HG03575 (cell line): ENCODE data around the gene MYL7.
"Not testable (repeated sequence)": the region's sequence is repeated elsewhere in the genome, so short reads cannot be mapped to it uniquely, and the experiment has no call there.

Experiments used
- ATAC-seq: cut with Tn5 transposase; IDR thresholded peaks from one replicate; pipeline ENCODE4 v1.9.1; 2021; ENCODE audit not compliant: unreplicated experiment, insufficient number of reproducible peaks, low FRiP score; ENCODE audit errors: extremely low read depth

MYL7 gene

DNA sequence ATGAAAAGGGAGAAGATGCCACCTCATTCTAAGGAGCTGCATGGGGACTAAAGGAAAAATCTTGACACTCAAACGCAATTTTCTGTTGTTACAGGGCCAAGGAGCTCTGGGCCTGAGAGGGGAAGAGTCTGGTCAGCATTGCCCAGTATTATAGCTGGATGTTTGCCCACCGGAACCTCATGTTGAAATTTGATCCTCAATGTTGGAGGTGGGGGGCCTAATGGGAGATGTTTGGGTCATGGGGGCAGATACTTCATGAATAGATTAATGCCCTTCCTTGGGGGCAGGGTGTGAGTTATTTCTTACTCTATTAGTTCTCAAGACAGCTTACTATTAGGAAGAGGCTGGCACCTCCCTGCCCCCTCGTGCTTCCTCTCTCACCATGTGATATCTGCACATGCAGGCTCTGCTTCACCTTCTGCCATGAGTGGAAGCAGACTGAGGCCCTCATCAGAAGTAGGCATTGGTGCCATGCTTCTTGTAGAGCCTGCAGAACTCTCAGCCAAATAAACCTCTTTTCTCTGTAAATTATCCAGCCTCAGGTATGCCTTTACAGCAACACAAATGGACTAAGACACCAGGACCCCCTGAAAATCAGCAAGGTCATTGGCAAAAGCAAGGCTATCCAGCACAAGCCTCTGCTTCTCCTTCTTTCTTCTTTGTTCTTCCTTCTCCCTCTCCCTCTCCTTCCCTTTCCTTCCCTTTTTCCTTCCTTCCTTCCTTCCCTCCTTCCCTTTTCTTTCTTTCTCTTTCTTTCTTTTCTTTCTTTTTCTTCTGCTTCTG, 33.0 kb upstream of the MYL7 start:
- ATAC-seq, result no peak

DNA sequence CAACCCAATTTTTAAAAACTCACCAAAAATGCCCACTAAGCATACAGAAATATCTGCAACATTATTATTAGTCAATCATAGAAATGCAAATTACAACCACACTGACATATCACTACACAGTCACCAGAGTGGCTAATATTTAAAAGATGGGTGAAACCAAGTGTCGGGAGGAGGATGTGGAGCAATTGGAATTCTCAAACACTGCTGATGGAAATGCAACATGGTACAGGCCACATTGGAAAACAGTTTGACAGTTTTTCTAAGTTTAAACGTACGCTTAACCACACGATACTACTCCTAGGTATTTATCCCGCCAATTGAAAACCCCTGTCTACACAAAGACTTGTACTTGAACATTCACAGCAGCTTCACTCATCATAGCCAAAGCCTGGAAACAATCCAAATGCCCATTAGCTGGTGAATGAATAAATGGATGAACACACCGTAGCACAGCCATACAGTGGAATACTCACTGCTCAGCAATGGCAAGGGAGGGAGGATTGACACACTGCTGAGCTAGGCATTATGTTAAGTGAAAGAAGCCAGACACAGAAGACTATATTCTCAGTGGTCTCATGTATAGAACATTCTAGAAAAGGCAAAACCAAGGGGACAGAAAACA, 31.8 kb upstream of the MYL7 start:
- no peak for ATAC-seq

DNA sequence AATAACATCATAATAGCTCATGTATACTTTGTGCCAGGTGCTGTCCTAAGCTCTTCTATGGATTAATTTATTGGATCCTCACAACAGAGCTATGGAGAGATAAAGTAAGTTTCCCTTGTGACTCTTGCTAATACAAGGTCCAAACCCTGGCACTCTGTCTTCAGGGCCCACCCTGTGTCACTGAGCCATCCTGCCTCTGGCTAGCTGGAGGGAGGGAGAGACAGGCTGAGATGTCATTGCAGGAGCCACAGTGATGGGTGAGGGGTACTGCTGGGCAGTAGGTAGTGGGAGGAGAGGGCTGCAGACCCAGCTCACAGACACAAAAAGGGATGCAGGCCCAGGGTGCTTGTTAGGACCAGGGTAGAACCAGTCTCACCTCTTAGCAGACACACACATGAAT, 31.2 kb upstream of the MYL7 start:
- ATAC-seq, result no peak

GRCh38 chr7:44171901-44172300, 30.8 kb upstream of the MYL7 start:
- ATAC-seq, result not testable (repeated sequence)

GRCh38 chr7:44167920-44168319, 26.8 kb upstream of the MYL7 start:
- no peak for ATAC-seq

DNA sequence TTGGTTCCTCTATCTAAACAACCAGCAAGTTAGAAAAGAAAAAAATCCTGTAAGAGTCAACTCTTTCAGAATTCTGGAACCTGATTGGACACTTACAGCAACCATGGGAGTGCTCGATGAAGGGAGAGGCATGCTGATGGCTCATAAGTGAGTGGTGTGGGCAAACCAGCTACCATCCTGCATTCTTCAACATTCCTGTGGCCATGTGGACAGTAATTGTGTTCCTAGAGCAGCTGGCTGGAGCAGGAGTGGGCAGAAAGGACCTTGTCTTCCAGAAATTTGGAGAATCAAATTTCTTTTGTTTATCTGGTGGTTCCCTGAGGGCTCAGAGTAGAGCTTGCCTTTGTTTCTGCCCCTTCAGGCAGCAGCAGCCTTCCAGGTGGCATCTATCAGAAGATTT, 22.5 kb upstream of the MYL7 start:
- ATAC-seq, result no peak

DNA sequence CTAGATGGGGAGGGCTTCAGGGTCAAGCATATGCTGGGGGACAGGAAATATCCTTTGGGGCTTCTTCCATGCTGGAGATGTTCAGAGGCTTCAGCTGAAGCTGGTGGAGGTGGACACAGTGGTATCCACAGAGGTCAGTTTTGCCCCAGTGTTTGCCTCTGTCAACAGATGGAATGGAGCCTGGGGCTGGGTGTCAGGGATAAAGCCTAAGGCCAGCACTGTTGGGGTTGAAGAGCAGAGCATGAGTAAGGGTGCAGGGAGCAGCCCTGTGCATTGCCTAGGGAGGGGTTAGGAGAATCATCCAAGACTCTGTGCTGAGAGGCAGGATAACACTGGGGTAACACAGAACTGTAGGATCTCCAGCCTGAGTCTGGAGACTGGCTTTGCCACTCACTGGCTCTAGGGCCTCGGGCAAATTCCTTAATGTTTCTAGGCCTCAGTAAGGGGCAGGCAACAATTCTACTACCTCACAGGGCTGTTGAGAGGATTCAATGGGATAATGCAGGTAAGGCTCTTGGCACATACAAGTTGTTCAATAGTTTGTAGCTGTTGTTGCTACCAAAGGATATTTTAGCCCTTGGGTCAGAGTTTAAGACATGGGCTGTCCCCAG, 21.8 kb upstream of the MYL7 start:
- ATAC-seq, result no peak

- ATAC-seq, result no peak
These were observed 21.0 kb upstream of the MYL7 start for GRCh38 chr7:44162179-44162578.

- no peak for ATAC-seq
These were observed 20.2 kb upstream of the MYL7 start for GRCh38 chr7:44161371-44161770.

DNA sequence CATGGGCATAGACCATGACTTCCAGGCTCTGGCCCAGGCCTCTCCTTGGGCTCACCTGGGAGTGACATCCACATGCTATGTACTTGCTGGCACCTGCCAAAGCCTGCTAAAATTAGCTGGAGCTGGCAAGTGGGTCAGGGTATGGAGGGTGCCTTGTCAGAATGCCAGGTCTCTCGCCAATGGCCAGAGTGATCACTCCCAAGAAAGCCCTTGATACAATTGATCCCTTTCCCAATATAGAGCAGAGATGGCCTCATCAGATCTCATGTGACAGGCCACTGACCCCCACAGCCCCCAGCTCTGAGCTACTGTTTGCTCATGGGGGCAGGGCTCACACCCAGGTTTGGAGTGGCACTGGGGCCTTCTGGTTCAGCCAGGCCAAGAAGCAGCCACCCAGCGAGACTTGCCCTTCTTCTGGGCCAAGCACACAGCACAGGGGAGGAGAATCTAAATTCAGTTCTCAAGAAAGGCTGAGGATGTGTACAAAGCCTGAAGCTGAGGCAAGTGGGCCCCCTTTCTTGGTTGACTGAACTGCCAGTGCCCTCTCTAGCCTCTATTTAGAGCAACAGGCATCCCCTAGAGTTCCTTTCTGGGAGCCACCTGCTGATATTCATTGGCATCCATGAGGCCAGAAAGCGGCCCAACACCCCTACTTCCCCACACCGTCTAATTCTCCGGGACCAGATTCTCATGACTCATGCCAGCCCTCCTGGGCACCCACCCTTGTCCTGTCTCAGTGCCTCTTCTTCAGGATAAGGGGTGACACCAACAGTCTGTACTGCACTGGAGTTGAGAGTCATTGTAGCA, 18.9 kb upstream of the MYL7 start:
- no peak for ATAC-seq

- ATAC-seq, result no peak
These were observed 17.9 kb upstream of the MYL7 start for GRCh38 chr7:44158873-44159631.

- no peak for ATAC-seq
These were observed 17.2 kb upstream of the MYL7 start for GRCh38 chr7:44158096-44158872.

- ATAC-seq, result no peak
These were observed 16.3 kb upstream of the MYL7 start for GRCh38 chr7:44157116-44158080.

DNA sequence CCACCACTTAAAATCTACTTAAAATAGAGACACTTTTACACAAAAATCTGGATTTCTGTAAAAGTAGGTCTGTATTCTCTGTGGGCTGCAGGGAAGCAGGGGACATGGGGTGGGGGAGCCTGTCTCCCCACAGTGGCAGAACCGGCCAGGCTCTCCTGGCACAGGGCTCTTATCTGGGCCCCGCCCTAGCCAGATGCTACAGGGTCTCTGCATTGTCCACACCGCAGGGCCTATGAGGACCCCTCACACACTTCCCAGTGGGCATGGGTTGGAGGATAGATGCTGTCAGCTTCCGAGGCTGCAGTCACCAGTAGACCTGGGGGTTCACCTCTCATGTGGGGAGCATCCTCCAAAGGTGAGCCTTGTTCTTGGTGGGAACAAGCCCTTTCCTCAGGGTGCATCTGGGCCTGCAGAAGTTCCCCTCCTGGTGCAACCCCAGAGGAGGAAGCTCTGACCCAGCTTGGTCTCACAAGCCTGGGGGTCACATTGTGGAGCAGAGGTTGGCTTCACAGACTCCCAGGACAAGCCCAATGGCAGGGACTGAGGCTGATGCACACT, 15.4 kb upstream of the MYL7 start:
- ATAC-seq, result no peak

GRCh38 chr7:44155191-44156185, 14.4 kb upstream of the MYL7 start:
- no peak for ATAC-seq

DNA sequence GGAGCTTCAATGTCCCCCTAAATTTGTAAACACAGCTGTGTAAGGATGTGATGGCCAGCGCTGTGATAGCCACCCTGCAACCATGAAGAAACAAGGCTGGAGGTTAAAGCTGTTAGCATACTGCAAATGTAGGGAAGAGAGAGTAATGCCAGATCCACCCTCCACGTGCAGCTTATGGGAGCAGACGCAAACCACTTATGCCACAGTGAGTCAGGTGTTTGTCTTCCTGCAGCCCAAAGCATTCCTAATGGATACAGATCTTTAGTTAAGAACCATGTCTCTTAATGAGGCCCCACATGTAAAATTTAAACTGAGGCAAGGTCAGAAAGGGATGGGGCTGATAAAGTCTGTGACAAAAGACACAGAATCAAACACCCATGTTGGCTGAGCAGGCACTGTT, 13.6 kb upstream of the MYL7 start:
- no peak for ATAC-seq
